DND-41 (cell line): ENCODE results near the gene RACK1.

Experiments
- ATAC-seq: fragments of 200-7000 bp; cut with Tn5 transposase; 3 replicates; pipeline ENCODE4 v1.9.1; 2021; ENCODE audit warnings: low read depth; ENCODE audit not compliant: insufficient read depth
- DNase-seq: peaks from one replicate; pipeline ENCODE4 v3.0.0-alpha.2; 2020
- H2AFZ ChIP-seq: 2 replicates; pipeline ENCODE4 v1.6.0; 2012; ENCODE audit warnings: low read depth, low read length
- H3K27ac ChIP-seq: 2 replicates; pipeline ENCODE4 v1.5.1; 2012; ENCODE audit warnings: low read length, inconsistent platforms
- H3K27me3 ChIP-seq: fragments of 200-600 bp; sonication (generic); 2 replicates; pipeline ENCODE4 v1.6.0; 2012; ENCODE audit warnings: low read length, mild to moderate bottlenecking, inconsistent platforms; ENCODE audit not compliant: insufficient read depth, poor library complexity
- H3K36me3 ChIP-seq: 2 replicates; pipeline ENCODE4 v1.5.1; 2012; ENCODE audit warnings: low read length, inconsistent platforms; ENCODE audit not compliant: insufficient read depth
- H3K4me1 ChIP-seq: 2 replicates; pipeline ENCODE4 v1.5.1; 2012; ENCODE audit warnings: mild to moderate bottlenecking, low read length; ENCODE audit not compliant: insufficient read depth
- H3K4me2 ChIP-seq: 2 replicates; pipeline ENCODE4 v1.6.0; 2012; ENCODE audit warnings: mild to moderate bottlenecking, moderate library complexity, low read length, inconsistent platforms; ENCODE audit not compliant: insufficient read depth
- H3K4me3 ChIP-seq, 2 experiments: fragments of 200-600 bp in 1 of 2; shearing (Covaris generic) in 1 of 2; 2 replicates each; pipeline ENCODE4 v1.5.1; 2012 to 2016; ENCODE audit warnings: inconsistent platforms in 2 of 2, low read length in 2 of 2, mild to moderate bottlenecking in 2 of 2, low read depth in 1 of 2, moderate library complexity in 1 of 2
- H3K79me2 ChIP-seq: 2 replicates; pipeline ENCODE4 v1.6.0; 2012; ENCODE audit warnings: low read length, inconsistent platforms; ENCODE audit not compliant: insufficient read depth
- H3K9ac ChIP-seq: 2 replicates; pipeline ENCODE4 v1.6.0; 2012; ENCODE audit warnings: low read depth, mild to moderate bottlenecking, inconsistent platforms, low read length, moderate library complexity
- H3K9me3 ChIP-seq: 2 replicates; pipeline ENCODE4 v1.5.1; 2012; ENCODE audit warnings: low read length, moderate library complexity, mild to moderate bottlenecking, inconsistent platforms; ENCODE audit not compliant: insufficient read depth, severe bottlenecking
- H4K20me1 ChIP-seq: 2 replicates; pipeline ENCODE4 v1.6.0; 2012; ENCODE audit warnings: low read length; ENCODE audit not compliant: insufficient read depth
- EZH2 ChIP-seq: IDR thresholded peaks from 3 replicates; pipeline ENCODE4 v1.6.1; 2012; ENCODE audit warnings: borderline replicate concordance, low read depth, mild to moderate bottlenecking, moderate library complexity, low read length, inconsistent platforms; ENCODE audit not compliant: severe bottlenecking
- TF ChIP-seq, protein P1 (sequence below): IDR thresholded peaks from 2 replicates; pipeline ENCODE4 v1.5.1; 2012; ENCODE audit warnings: borderline replicate concordance, low read length, moderate library complexity, mild to moderate bottlenecking; ENCODE audit not compliant: poor library complexity, severe bottlenecking; ENCODE audit errors: extremely low read depth

Gene RACK1

DNA sequence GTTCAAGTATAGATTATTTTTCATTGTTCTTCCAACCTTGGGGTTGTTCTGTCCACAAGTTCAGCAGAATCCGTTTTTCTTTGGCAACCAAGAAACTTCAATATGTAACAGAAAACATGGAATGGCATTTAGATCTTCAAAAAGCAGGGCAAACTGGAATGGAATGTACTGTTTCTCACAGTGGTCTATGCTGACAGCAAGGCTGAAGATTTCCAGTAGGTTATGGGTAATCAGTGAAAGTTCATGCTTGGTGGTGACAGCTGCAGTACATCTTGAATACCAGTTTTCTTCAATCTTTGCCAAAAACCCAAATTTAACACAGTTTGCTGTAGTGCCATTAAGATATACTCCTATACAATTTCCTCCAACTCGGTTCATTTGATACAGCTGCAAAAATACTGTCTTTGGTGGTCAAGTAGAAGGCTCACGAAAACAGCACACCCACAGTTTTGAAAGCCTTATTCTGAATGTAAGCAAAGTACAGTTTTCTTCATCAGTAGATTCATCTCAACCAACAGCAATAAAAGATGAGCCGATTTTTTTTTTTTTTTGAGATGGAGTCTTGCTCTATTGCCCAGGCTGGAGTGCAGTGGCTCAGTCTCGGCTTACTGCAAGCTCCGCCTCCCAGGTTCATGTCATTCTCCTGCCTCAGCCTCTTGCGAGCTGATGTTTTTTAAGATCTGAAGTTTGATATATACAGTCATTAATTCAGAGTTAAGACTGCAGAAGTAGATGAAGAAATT lies 12.3 kb upstream of the RACK1 start:
- no peaks in the 10 kb centered on the region for H3K9me3 ChIP-seq
- H3K36me3 ChIP-seq = peaks cover 53% of the 10 kb centered on the region
- peaks cover 24% of the 10 kb centered on the region; the same call in 1 of the 2 replicates for H4K20me1 ChIP-seq
- TF ChIP-seq EZH2 = no peak
- no peak for DNase-seq
- no peak for ATAC-seq
- H3K4me3 ChIP-seq = no peak overlapping the region
- H3K27ac ChIP-seq = no peak overlapping the region
- H3K9ac ChIP-seq = no peak overlapping the region
- H3K4me1 ChIP-seq = peaks cover 78% of the 10 kb centered on the region
- no peaks in the 10 kb centered on the region for H3K27me3 ChIP-seq
- peak overlapping the region; percentile 43; the same call in 1 of the 2 replicates for H3K4me2 ChIP-seq
- H2AFZ ChIP-seq = no peak overlapping the region
- peaks cover 96% of the 10 kb centered on the region for H3K79me2 ChIP-seq

DNA sequence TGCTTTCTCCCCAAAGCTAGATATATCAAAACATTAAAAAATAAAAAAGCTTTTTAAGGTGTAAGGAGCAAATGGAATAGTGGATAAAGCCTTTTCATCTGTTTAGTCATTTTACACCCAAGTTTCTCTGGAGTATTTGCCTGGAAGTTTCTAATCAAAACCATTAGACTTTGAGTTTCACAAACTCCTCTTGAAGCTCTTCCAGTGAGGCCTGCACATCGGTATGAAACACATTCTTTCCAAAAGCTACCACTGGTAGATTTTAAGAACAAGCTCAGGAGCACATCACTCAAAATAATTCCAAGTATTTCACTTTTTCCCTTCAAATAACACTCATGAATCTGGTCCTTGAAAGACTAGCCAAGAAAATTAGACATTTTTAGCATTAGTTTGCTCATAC lies 11.6 kb upstream of the RACK1 start:
- Histone ChIP-seq H3K79me2 (peaks cover 96% of the 10 kb centered on the region), H3K4me2 (peak overlapping the region; percentile 16; the same call in 1 of the 2 replicates), H3K36me3 (peaks cover 58% of the 10 kb centered on the region), H3K27ac (no peak overlapping the region), H2AFZ (no peak overlapping the region), H3K4me3 (no peak overlapping the region), H4K20me1 (peaks cover 24% of the 10 kb centered on the region; the same call in 1 of the 2 replicates), H3K4me1 (peaks cover 81% of the 10 kb centered on the region), H3K9ac (no peak overlapping the region), H3K27me3 (no peaks in the 10 kb centered on the region), H3K9me3 (no peaks in the 10 kb centered on the region)
- TF ChIP-seq, protein P1, sequence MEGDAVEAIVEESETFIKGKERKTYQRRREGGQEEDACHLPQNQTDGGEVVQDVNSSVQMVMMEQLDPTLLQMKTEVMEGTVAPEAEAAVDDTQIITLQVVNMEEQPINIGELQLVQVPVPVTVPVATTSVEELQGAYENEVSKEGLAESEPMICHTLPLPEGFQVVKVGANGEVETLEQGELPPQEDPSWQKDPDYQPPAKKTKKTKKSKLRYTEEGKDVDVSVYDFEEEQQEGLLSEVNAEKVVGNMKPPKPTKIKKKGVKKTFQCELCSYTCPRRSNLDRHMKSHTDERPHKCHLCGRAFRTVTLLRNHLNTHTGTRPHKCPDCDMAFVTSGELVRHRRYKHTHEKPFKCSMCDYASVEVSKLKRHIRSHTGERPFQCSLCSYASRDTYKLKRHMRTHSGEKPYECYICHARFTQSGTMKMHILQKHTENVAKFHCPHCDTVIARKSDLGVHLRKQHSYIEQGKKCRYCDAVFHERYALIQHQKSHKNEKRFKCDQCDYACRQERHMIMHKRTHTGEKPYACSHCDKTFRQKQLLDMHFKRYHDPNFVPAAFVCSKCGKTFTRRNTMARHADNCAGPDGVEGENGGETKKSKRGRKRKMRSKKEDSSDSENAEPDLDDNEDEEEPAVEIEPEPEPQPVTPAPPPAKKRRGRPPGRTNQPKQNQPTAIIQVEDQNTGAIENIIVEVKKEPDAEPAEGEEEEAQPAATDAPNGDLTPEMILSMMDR = no peak
- no peak for TF ChIP-seq EZH2
- no peak for ATAC-seq
- no peak for DNase-seq

DNA sequence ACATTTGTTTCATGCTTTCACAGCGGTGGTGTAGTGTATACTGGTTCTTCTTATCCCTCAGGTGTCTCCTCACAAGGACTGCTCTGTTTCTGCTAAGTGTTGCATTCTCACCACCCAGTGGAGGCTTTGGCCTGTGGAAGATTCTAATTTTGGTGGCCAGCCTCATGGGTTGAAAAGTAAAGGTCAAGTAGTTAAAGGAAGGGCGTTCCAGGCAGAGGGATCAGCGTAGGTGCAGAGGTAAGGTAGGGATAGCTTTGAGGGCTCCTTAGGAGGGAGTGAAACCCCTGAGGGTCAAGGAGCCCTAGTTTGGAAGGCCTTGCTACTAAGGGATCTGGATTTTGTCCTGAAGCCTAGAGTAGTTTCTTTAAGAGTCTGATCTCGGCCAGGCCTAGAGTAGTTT lies 4.6 kb upstream of the RACK1 start:
- DNase-seq (no peak), ATAC-seq (no peak)
- Histone ChIP-seq H3K4me2 (peak overlapping the region; percentile 88), H4K20me1 (peaks cover 16% of the 10 kb centered on the region; the same call in 1 of the 2 replicates), H3K4me1 (peaks cover 73% of the 10 kb centered on the region), H3K36me3 (peaks cover 31% of the 10 kb centered on the region), H3K79me2 (peaks cover 88% of the 10 kb centered on the region), H3K9ac (peak overlapping the region; percentile 95), H2AFZ (no peak overlapping the region), H3K27ac (peak overlapping the region; percentile 47; the same call in 1 of the 2 replicates), H3K4me3 (peak overlapping the region in 1 of 2 experiments; percentile 94; a peak in 3 of 4 replicates), H3K27me3 (no peaks in the 10 kb centered on the region), H3K9me3 (no peaks in the 10 kb centered on the region)
- TF ChIP-seq EZH2 = no peak
- TF ChIP-seq, protein P1 = no peak
